ENCODE results near the gene TTLL4. TPM values are rescaled to one million over a fixed set of nuclear protein-coding genes. Genes with fewer than 3 reads are reported as not detected.

TTLL4 gene
- total and polyA plus RNA-seq, 9 donors: 6.9 to 19.6 (median 17.2) TPM

DNA sequence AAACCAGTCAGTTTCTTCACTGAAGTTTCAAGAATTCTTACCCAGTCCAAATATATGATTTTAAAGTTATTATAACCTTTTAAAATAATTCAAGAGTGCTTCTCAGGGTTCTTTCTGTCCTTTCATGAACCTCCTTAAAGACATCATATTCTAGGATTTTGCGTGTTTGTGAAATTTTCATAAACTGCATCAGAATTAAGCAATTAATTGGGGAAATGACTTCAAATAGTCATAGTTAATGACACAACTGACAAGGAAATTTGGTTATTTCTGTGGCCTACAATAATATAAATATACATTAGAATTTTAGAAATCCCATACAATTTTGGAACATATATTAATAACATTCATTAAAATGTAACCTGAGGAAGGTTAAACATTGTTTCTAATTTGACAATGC lies 81.8 kb downstream of the TTLL4 start:
- TF ChIP-seq, protein P1, sequence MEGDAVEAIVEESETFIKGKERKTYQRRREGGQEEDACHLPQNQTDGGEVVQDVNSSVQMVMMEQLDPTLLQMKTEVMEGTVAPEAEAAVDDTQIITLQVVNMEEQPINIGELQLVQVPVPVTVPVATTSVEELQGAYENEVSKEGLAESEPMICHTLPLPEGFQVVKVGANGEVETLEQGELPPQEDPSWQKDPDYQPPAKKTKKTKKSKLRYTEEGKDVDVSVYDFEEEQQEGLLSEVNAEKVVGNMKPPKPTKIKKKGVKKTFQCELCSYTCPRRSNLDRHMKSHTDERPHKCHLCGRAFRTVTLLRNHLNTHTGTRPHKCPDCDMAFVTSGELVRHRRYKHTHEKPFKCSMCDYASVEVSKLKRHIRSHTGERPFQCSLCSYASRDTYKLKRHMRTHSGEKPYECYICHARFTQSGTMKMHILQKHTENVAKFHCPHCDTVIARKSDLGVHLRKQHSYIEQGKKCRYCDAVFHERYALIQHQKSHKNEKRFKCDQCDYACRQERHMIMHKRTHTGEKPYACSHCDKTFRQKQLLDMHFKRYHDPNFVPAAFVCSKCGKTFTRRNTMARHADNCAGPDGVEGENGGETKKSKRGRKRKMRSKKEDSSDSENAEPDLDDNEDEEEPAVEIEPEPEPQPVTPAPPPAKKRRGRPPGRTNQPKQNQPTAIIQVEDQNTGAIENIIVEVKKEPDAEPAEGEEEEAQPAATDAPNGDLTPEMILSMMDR (IDR thresholded peaks at IDR 0.05): no peak
- no peak for TF ChIP-seq EP300 (IDR thresholded peaks at IDR 0.05)
- TF ChIP-seq POLR2A (IDR thresholded peaks at IDR 0.05): no peak
- H3K9me3 ChIP-seq: no peaks in the 10 kb centered on the region
- H3K4me3 ChIP-seq: no peak overlapping the region
- no peaks in the 10 kb centered on the region for H3K4me1 ChIP-seq (ENCODE audit: insufficient read depth)
- DNase-seq: no peak
- intact Hi-C loops (cut with DNase I): no loop called here
- no peaks in the 10 kb centered on the region for H3K36me3 ChIP-seq
- 95 to 97% (median 96%) methylated on average over 1 of the region's 1 CpG for WGBS, 3 donors
- H3K27ac ChIP-seq: no peak overlapping the region
- H3K27me3 ChIP-seq: no peaks in the 10 kb centered on the region

GRCh38 chr2:218796691-218797090 lies 86.1 kb downstream of the TTLL4 start:
- Histone ChIP-seq H3K27ac (no peak overlapping the region), H3K9me3 (no peaks in the 10 kb centered on the region), H3K4me1 (ENCODE audit: insufficient read depth) (peaks cover 4% of the 10 kb centered on the region), H3K4me3 (no peak overlapping the region), H3K27me3 (no peaks in the 10 kb centered on the region), H3K36me3 (no peaks in the 10 kb centered on the region)
- TF ChIP-seq POLR2A (IDR thresholded peaks at IDR 0.05) (no peak), EP300 (IDR thresholded peaks at IDR 0.05) (no peak)
- TF ChIP-seq, protein P1 (IDR thresholded peaks at IDR 0.05): no peak
- intact Hi-C loops (cut with DNase I): no loop called here
- no peak for DNase-seq
- WGBS, 3 donors: 67 to 85% (median 76%) methylated on average over 4 of the region's 4 CpGs

DNA sequence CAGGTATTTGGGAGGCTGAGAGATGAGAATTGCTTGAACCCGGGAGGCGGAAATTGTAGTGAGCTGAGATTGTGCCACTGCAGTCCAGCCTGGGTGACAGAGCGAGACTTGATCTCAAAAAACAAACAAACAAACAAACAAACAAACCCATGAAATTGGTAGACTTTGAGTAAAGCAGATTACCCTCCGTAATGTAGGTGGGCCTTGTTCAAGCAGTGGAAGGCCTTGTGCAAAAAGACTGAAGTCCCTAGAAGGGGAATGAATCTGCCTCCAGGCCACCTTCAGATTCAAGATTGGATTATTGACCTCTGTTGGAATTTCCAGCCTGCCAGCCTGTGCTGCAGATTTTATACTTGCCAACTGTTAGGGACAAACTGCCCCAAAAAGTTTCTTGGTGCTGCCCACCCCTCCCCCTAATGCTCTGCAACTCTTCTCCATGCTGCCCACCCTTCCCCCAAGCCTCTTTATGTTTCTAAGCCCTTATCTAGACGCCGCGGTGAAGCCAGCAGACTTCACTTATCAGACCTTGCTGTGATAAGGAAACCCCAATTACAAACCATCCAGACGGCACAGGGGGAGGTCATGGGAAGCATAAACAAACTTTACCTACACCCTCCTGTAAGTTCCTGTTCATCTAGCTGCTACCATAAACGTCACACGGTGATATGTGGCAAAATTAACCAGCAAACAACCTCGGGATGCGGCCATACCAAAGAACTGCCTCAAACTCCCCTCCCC lies 88.3 kb downstream of the TTLL4 start:
- WGBS, 3 donors: 51 to 55% (median 53%) methylated on average over 12 of the region's 12 CpGs
- DNase-seq: no peak
- no peak for TF ChIP-seq POLR2A (IDR thresholded peaks at IDR 0.05)
- no peak for TF ChIP-seq EP300 (IDR thresholded peaks at IDR 0.05)
- TF ChIP-seq, protein P1 (IDR thresholded peaks at IDR 0.05): no peak
- no peaks in the 10 kb centered on the region for H3K9me3 ChIP-seq
- H3K4me3 ChIP-seq: no peak overlapping the region
- intact Hi-C loops (cut with DNase I): no loop called here
- H3K27me3 ChIP-seq: no peaks in the 10 kb centered on the region
- peaks cover 4% of the 10 kb centered on the region for H3K4me1 ChIP-seq (ENCODE audit: insufficient read depth)
- no peak overlapping the region for H3K27ac ChIP-seq
- no peaks in the 10 kb centered on the region for H3K36me3 ChIP-seq

DNA sequence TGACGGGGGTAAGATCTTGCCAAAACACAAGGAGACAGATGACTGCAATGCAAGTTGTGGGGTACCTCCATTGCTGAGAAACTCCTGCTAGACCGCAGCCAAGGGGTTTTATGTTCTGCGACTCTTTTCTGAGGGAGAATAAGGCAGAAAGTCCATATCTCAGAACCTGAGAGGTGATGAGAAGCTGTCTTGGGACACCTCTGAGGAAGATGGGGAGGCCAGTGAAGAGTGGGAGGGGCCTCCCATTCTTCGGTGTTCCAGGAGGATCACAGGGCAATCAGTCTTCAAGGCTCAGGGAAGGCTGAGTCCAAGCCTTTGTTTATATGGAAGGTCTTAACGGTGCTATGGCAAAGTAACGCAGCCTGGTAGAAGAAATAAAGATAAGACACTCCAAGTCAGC lies 89.4 kb downstream of the TTLL4 start:
- no peaks in the 10 kb centered on the region for H3K36me3 ChIP-seq

More for the DNA sequence above, 89.4 kb downstream of the TTLL4 start:
- Histone ChIP-seq H3K4me1 (ENCODE audit: insufficient read depth) (peaks cover 4% of the 10 kb centered on the region), H3K27ac (no peak overlapping the region), H3K9me3 (no peaks in the 10 kb centered on the region), H3K27me3 (no peaks in the 10 kb centered on the region), H3K4me3 (no peak overlapping the region)
- WGBS, 3 donors: 71 to 75% (median 72%) methylated on average over 6 of the region's 6 CpGs
- TF ChIP-seq, protein P1 (IDR thresholded peaks at IDR 0.05): no peak
- TF ChIP-seq EP300 (IDR thresholded peaks at IDR 0.05) (no peak), POLR2A (IDR thresholded peaks at IDR 0.05) (no peak)
- DNase-seq: no peak
- intact Hi-C loops (cut with DNase I): no loop called here
